H1 (cell line): ENCODE data around the gene MID1. TPM values are rescaled to one million over a fixed set of nuclear protein-coding genes. Genes with fewer than 3 reads are reported as not detected.

ENCODE experiments used
- CTCF ChIA-PET: fragments of 300-600 bp; sonication (Branson Sonifier 250); formaldehyde crosslinking; loops from one replicate; lab custom pipeline; 2021; ENCODE audit not compliant: partially characterized antibody; lab: Charles Lee
- POLR2A ChIA-PET: fragments of 300-600 bp; sonication (Branson Sonifier 250); formaldehyde crosslinking; loops from one replicate; lab custom pipeline; 2021; ENCODE audit warnings: inconsistent platforms; ENCODE audit not compliant: partially characterized antibody; lab: Charles Lee
- DNase-seq, 2 experiments: peaks; one replicate each; pipeline versions ENCODE4 v3.0.0 to v3.0.0-alpha.2; 2010 to 2022; ENCODE audit warnings: low spot score in 2 of 2, low read depth in 1 of 2, mixed read lengths in 1 of 2
- FAIRE-seq: peaks from 2 replicates; lab custom pipeline; 2011; peaks lifted over from hg19 to GRCh38; lab: Jason Lieb, UNC
- H2AFZ ChIP-seq: 2 replicates; pipeline ENCODE4 v1.8.1; 2012; ENCODE audit warnings: low read length, inconsistent platforms
- H2AK5ac ChIP-seq: 2 replicates; pipeline ENCODE4 v1.6.1; 2013; ENCODE audit warnings: low read depth, low read length
- H2BK120ac ChIP-seq: replicated peaks from 2 replicates; pipeline ENCODE3; 2013; ENCODE audit warnings: low read depth, low read length, inconsistent platforms
- H2BK12ac ChIP-seq: 2 replicates; pipeline ENCODE4 v1.6.1; 2013; ENCODE audit warnings: low read depth, low read length
- H2BK15ac ChIP-seq: 2 replicates; pipeline ENCODE4 v1.6.1; 2013; ENCODE audit warnings: low read length
- H2BK20ac ChIP-seq: 2 replicates; pipeline ENCODE4 v1.6.1; 2013; ENCODE audit warnings: low read length
- H2BK5ac ChIP-seq: 2 replicates; pipeline ENCODE4 v1.6.1; 2013; ENCODE audit warnings: low read depth, low read length
- H3K14ac ChIP-seq: 2 replicates; pipeline ENCODE4 v1.6.1; 2013; ENCODE audit warnings: inconsistent platforms; ENCODE audit not compliant: insufficient read length
- H3K18ac ChIP-seq: 2 replicates; pipeline ENCODE4 v1.6.1; 2013; ENCODE audit warnings: low read length; ENCODE audit errors: extremely low read depth
- H3K23ac ChIP-seq: 2 replicates; pipeline ENCODE4 v1.6.1; 2013; ENCODE audit warnings: inconsistent platforms; ENCODE audit not compliant: insufficient read length
- H3K23me2 ChIP-seq: 2 replicates; pipeline ENCODE4 v1.6.1; 2013; ENCODE audit warnings: low read depth, low read length
- H3K27ac ChIP-seq: 2 replicates; pipeline ENCODE4 v1.6.1; 2011; ENCODE audit warnings: low read depth, low read length, inconsistent platforms
- H3K27me3 ChIP-seq, 4 experiments: replicated peaks in 1 of 4; 1 replicate in 1 of 4; 2 replicates in 3 of 4; pipeline versions ENCODE4 v1.6.1 to v1.8.1; 2011 to 2013; ENCODE audit warnings: low read length in 3 of 4, mild to moderate bottlenecking in 3 of 4, inconsistent platforms in 2 of 4, mixed read lengths in 2 of 4, moderate library complexity in 1 of 4; ENCODE audit not compliant: control insufficient read depth in 3 of 4, insufficient read depth in 3 of 4; ENCODE audit errors: extremely low read depth in 1 of 4
- H3K36me3 ChIP-seq, 4 experiments: 2 replicates each; pipeline versions ENCODE4 v1.6.1 to v1.8.1; 2011 to 2013; ENCODE audit warnings: mild to moderate bottlenecking in 4 of 4, low read length in 3 of 4, moderate library complexity in 2 of 4, control low read depth in 1 of 4, inconsistent platforms in 1 of 4; ENCODE audit not compliant: insufficient read depth in 4 of 4, control insufficient read depth in 2 of 4
- H3K4ac ChIP-seq: replicated peaks from 2 replicates; pipeline ENCODE3; 2013; ENCODE audit warnings: low read length, low read depth, mixed read lengths, inconsistent platforms; ENCODE audit not compliant: insufficient read length
- H3K4me1 ChIP-seq, 4 experiments: replicated peaks in 1 of 4; 1 replicate in 1 of 4; 2 replicates in 3 of 4; pipeline versions ENCODE4 v1.6.1 to v1.8.1; 2011 to 2013; ENCODE audit warnings: low read length in 3 of 4, inconsistent platforms in 2 of 4, mixed read lengths in 1 of 4; ENCODE audit not compliant: insufficient read depth in 4 of 4, control insufficient read depth in 3 of 4
- H3K4me2 ChIP-seq, 2 experiments: 2 replicates each; pipeline versions ENCODE4 v1.6.1 to v1.8.1; 2011 to 2013; ENCODE audit warnings: low read depth in 2 of 2, low read length in 2 of 2, control low read depth in 1 of 2, inconsistent platforms in 1 of 2, mild to moderate bottlenecking in 1 of 2; ENCODE audit not compliant: insufficient read depth in 1 of 2
- H3K4me3 ChIP-seq, 4 experiments: fragments of 200-600, 300-600 bp in 1 of 4; sonication (generic), shearing (Covaris generic), sonication (Bioruptor Twin) in 1 of 4; 2 replicates each; pipeline versions ENCODE4 v1.5.1 to v1.8.1; 2011 to 2016; ENCODE audit warnings: low read length in 4 of 4, low read depth in 3 of 4, control low read depth in 2 of 4, inconsistent platforms in 2 of 4, mild to moderate bottlenecking in 2 of 4, mixed read lengths in 1 of 4, moderate library complexity in 1 of 4; ENCODE audit not compliant: insufficient read depth in 2 of 4; ENCODE audit errors: extremely low read depth in 1 of 4
- H3K56ac ChIP-seq: replicated peaks from 2 replicates; pipeline ENCODE3; 2013; ENCODE audit warnings: low read depth, mild to moderate bottlenecking, mixed read lengths, low read length, inconsistent platforms; ENCODE audit not compliant: insufficient read length
- H3K79me1 ChIP-seq: 2 replicates; pipeline ENCODE4 v1.6.1; 2013; ENCODE audit warnings: low read depth, low read length, control low read depth
- H3K79me2 ChIP-seq, 2 experiments: 2 replicates each; pipeline versions ENCODE4 v1.6.1 to v1.8.1; 2012 to 2013; ENCODE audit warnings: low read length in 2 of 2, mild to moderate bottlenecking in 2 of 2, inconsistent platforms in 1 of 2; ENCODE audit not compliant: insufficient read depth in 2 of 2, control insufficient read depth in 1 of 2
- H3K9ac ChIP-seq, 4 experiments: replicated peaks in 1 of 4; 1 replicate in 1 of 4; 2 replicates in 3 of 4; pipeline versions ENCODE4 v1.6.1 to v1.8.1; 2011 to 2013; ENCODE audit warnings: low read depth in 3 of 4, low read length in 3 of 4, control low read depth in 2 of 4, mild to moderate bottlenecking in 2 of 4, moderate library complexity in 2 of 4, inconsistent platforms in 1 of 4; ENCODE audit errors: extremely low read depth in 1 of 4
- H3K9me3 ChIP-seq, 2 experiments: 2 replicates each; pipeline versions ENCODE4 v1.6.1 to v1.8.1; 2012 to 2013; ENCODE audit warnings: mild to moderate bottlenecking in 2 of 2, moderate library complexity in 2 of 2, control low read depth in 1 of 2, inconsistent platforms in 1 of 2, low read depth in 1 of 2, low read length in 1 of 2, mixed read lengths in 1 of 2; ENCODE audit not compliant: insufficient read depth in 2 of 2
- H4K20me1 ChIP-seq, 2 experiments: replicated peaks in 1 of 2; 2 replicates each; pipeline versions ENCODE3 to v1.8.1; 2011 to 2013; ENCODE audit warnings: inconsistent platforms in 2 of 2, low read length in 2 of 2, mild to moderate bottlenecking in 1 of 2; ENCODE audit not compliant: insufficient read depth in 2 of 2, control insufficient read depth in 1 of 2
- H4K5ac ChIP-seq: 2 replicates; pipeline ENCODE4 v1.6.1; 2013; ENCODE audit warnings: low read length, low read depth, mixed read lengths, inconsistent platforms; ENCODE audit not compliant: insufficient read length
- H4K8ac ChIP-seq: 2 replicates; pipeline ENCODE4 v1.8.0; 2013; ENCODE audit warnings: mild to moderate bottlenecking, moderate library complexity, low read length, inconsistent platforms; ENCODE audit not compliant: insufficient read depth; ENCODE audit errors: extremely low read depth
- H4K91ac ChIP-seq: replicated peaks from 2 replicates; pipeline ENCODE3; 2013; ENCODE audit warnings: low read length, mixed read lengths, inconsistent platforms; ENCODE audit not compliant: insufficient read length
- BRCA1 ChIP-seq: IDR thresholded peaks from 2 replicates; pipeline ENCODE4 v1.6.1; 2012; ENCODE audit warnings: low read depth, low read length, improper control_type of control experiment
- CREB1 ChIP-seq: IDR thresholded peaks from 2 replicates; pipeline ENCODE4 v1.6.1; 2012; ENCODE audit warnings: inconsistent platforms
- GABPA ChIP-seq: IDR thresholded peaks from 2 replicates; pipeline ENCODE4 v1.6.1; 2011; ENCODE audit warnings: mild to moderate bottlenecking, low read length, moderate library complexity, borderline replicate concordance; ENCODE audit not compliant: insufficient read depth
- HDAC2 ChIP-seq, 2 experiments: fragments of 300-600 bp in 1 of 2; sonication (generic) in 1 of 2; IDR thresholded peaks; 2 replicates each; pipeline ENCODE4 v1.6.1; 2011 to 2012; ENCODE audit warnings: low read depth in 2 of 2, low read length in 2 of 2, mild to moderate bottlenecking in 2 of 2, moderate library complexity in 2 of 2, borderline replicate concordance in 1 of 2, inconsistent platforms in 1 of 2
- KDM4A ChIP-seq: IDR thresholded peaks from one replicate; pipeline ENCODE4 v1.7.1; 2012; ENCODE audit warnings: low read depth, mild to moderate bottlenecking, moderate library complexity, low read length, inconsistent platforms; ENCODE audit not compliant: severe bottlenecking
- POLR2A ChIP-seq, 2 experiments: IDR thresholded peaks; 1 replicate in 1 of 2; 2 replicates in 1 of 2; pipeline ENCODE4 v1.6.1; 2011; ENCODE audit warnings: low read depth in 2 of 2, low read length in 2 of 2, mild to moderate bottlenecking in 2 of 2; ENCODE audit errors: control extremely low read depth in 1 of 2
- SAP30 ChIP-seq: fragments of 300-600 bp; sonication (generic); IDR thresholded peaks from 2 replicates; pipeline ENCODE4 v1.7.1; 2012; ENCODE audit warnings: low read length, moderate library complexity, mild to moderate bottlenecking, inconsistent platforms; ENCODE audit not compliant: insufficient read depth, insufficient replicate concordance
- ZNF274 ChIP-seq: IDR thresholded peaks from 2 replicates; pipeline ENCODE4 v1.7.0; 2012; ENCODE audit warnings: low read length, borderline replicate concordance; ENCODE audit errors: extremely low read depth
- WGBS, 2 experiments: shearing (Covaris generic) in 1 of 2; methylation state at CpG; one replicate each; pipeline versions ENCODE4 v1.1.6 to v1.1.7; 2013 to 2015; ENCODE audit warnings: low lambda C conversion rate in 2 of 2, mixed read lengths in 2 of 2, inconsistent platforms in 1 of 2, low coverage in 1 of 2, missing lambda C conversion rate in 1 of 2; ENCODE audit not compliant: insufficient replicate concordance in 2 of 2, insufficient coverage in 1 of 2, insufficient read length in 1 of 2; ENCODE audit errors: extremely low coverage in 1 of 2, missing lambda C conversion rate in 1 of 2; 5-methylcytosine and 5-hydroxymethylcytosine counted together
- polyA plus RNA-seq, 7 experiments: library from polyadenylated mRNA; depleted of rRNA in 3 of 7; stranded (reverse) in 5 of 7; unstranded in 2 of 7; fragments of >200 nt in 5 of 7; fragments of 200-250 nt in 2 of 7; gene quantifications; 1 replicate in 5 of 7; 2 replicates in 1 of 7; 4 replicates in 1 of 7; pipeline versions ENCODE4 v1.2.1 to v1.2.3, GENCODE V29; 2011 to 2013; ENCODE audit warnings: missing spikeins in 2 of 7, mixed read lengths in 2 of 7
- total RNA-seq: library from RNA; stranded (reverse); fragmentation: NEBNext Ultra II Directional; extraction: Animal tissue kit (Norgen Biotek cat#: 25700); gene quantifications from 2 replicates; pipeline ENCODE4 v1.2.1, GENCODE V29; 2021
- TF ChIP-seq, protein P1 (sequence below): IDR thresholded peaks from 2 replicates; pipeline ENCODE4 v1.6.1; 2012; ENCODE audit warnings: low read length, inconsistent platforms
- TF ChIP-seq, protein P2 (sequence below): IDR thresholded peaks from 2 replicates; pipeline ENCODE4 v1.6.1; 2011; ENCODE audit warnings: low read length, improper control_type of control experiment

Gene MID1
- total and polyA plus RNA-seq, 2 of the 8 experiments (the other 6 are each of a cell fraction or from before 2014, with no cell fraction given), result 12.9 to 54.3 TPM

DNA sequence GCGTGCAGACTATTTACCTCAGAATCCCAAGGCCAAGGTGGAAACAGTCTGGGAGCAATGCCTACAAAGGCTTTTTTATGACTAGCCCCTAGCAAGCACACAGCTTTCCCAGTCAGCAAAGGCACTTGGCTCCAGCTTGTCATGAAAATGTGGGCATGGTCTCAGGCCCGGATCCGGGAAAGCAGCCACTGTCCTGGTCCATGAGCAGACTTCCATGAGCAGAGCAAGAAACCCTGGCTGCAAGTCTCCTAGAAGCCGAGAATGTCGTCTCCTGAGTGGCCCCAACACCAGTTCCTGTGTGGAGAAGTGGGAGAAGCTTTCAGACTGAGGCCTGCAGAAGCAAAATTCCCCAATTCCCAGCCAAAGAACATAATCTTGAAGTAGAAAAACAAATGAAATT is 190.5 kb downstream of the MID1 start:
- Histone ChIP-seq H3K9me3 (no peaks in the 10 kb centered on the region), H2BK5ac (no peak overlapping the region), H2AFZ (no peak overlapping the region)
- FAIRE-seq, result no peak
- TF ChIP-seq HDAC2 (IDR thresholded peaks at IDR 0.05; ENCODE audit: borderline replicate concordance in 1 of 2, low read depth in 2 of 2, low read length in 2 of 2) (no peak), ZNF274 (no peak), GABPA (no peak), POLR2A (IDR thresholded peaks at IDR 0.05; ENCODE audit: control extremely low read depth in 1 of 2, low read depth in 2 of 2, low read length in 2 of 2) (no peak), KDM4A (no peak), BRCA1 (no peak), SAP30 (no peak), CREB1 (no peak)
- TF ChIP-seq, protein P1, sequence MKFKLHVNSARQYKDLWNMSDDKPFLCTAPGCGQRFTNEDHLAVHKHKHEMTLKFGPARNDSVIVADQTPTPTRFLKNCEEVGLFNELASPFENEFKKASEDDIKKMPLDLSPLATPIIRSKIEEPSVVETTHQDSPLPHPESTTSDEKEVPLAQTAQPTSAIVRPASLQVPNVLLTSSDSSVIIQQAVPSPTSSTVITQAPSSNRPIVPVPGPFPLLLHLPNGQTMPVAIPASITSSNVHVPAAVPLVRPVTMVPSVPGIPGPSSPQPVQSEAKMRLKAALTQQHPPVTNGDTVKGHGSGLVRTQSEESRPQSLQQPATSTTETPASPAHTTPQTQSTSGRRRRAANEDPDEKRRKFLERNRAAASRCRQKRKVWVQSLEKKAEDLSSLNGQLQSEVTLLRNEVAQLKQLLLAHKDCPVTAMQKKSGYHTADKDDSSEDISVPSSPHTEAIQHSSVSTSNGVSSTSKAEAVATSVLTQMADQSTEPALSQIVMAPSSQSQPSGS, result no peak
- TF ChIP-seq, protein P2, sequence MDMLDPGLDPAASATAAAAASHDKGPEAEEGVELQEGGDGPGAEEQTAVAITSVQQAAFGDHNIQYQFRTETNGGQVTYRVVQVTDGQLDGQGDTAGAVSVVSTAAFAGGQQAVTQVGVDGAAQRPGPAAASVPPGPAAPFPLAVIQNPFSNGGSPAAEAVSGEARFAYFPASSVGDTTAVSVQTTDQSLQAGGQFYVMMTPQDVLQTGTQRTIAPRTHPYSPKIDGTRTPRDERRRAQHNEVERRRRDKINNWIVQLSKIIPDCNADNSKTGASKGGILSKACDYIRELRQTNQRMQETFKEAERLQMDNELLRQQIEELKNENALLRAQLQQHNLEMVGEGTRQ, result no peak
- TF ChIP-seq, all 59 proteins: peak for 0
- Histone ChIP-seq H3K9ac (no peak overlapping the region), H3K4me2 (no peak overlapping the region), H2AK5ac (no peak overlapping the region), H3K79me2 (no peaks in the 10 kb centered on the region), H3K36me3 (no peaks in the 10 kb centered on the region), H4K5ac (no peak overlapping the region), H3K23ac (no peak overlapping the region), H3K27me3 (no peaks in the 10 kb centered on the region), H4K20me1 (no peaks in the 10 kb centered on the region), H3K27ac (no peak overlapping the region), H4K8ac (no peak overlapping the region), H3K14ac (no peak overlapping the region), H2BK15ac (no peak overlapping the region), H3K79me1 (no peaks in the 10 kb centered on the region), H4K91ac (no peak overlapping the region), H2BK120ac (no peak overlapping the region), H3K18ac (no peak overlapping the region), H3K56ac (no peak overlapping the region), H3K4me3 (no peak overlapping the region), H2BK20ac (no peak overlapping the region), H2BK12ac (no peak overlapping the region), H3K4me1 (no peaks in the 10 kb centered on the region), H3K4ac (no peak overlapping the region), H3K23me2 (no peaks in the 10 kb centered on the region)
- ChIA-PET POLR2A (no interaction called here), CTCF (no interaction called here)
- WGBS, 2 experiments, result 85% methylated on average over 5 of the region's 5 CpGs; no CpG with 5 or more reads in 1 of the 2 experiments
- DNase-seq, result no peak
